Chondrocyte (in vitro differentiated cells): Measurements from ENCODE around the gene MAP7D3. TPM values are rescaled to one million over a fixed set of nuclear protein-coding genes. Genes with fewer than 3 reads are reported as not detected.

Source experiments
- DNase-seq: peaks from one replicate; pipeline ENCODE4 v3.0.0; 2021; ENCODE audit warnings: mixed read lengths, low spot score
- H3K27ac Mint-ChIP-seq: one replicate; pipeline ENCODE4 v1.8.0; 2021; ENCODE audit warnings: mild to moderate bottlenecking, moderate library complexity, mixed read lengths; ENCODE audit not compliant: unreplicated experiment
- H3K27me3 Mint-ChIP-seq: 2 replicates; pipeline ENCODE4 v1.8.0; 2021; ENCODE audit warnings: low read depth, mixed read lengths
- H3K36me3 Mint-ChIP-seq: 2 replicates; pipeline ENCODE4 v1.8.0; 2021; ENCODE audit warnings: low read depth, mixed read lengths
- H3K4me1 Mint-ChIP-seq: 2 replicates; pipeline ENCODE4 v1.8.0; 2021; ENCODE audit warnings: low read depth, mild to moderate bottlenecking, mixed read lengths
- H3K4me3 Mint-ChIP-seq: one replicate; pipeline ENCODE4 v1.8.0; 2021; ENCODE audit warnings: mild to moderate bottlenecking, moderate library complexity, mixed read lengths; ENCODE audit not compliant: unreplicated experiment
- H3K9me3 Mint-ChIP-seq: 2 replicates; pipeline ENCODE4 v1.8.0; 2021; ENCODE audit warnings: low read depth, mixed read lengths
- CTCF ChIP-seq: fragments of 200-600 bp; sonication (generic); IDR thresholded peaks from 2 replicates; pipeline ENCODE4 v1.5.0; 2021; ENCODE audit warnings: antibody characterized with exemption, mild to moderate bottlenecking, moderate library complexity
- total RNA-seq: library from RNA; stranded (reverse); gene quantifications from 3 replicates; pipeline ENCODE4 v1.2.1, GENCODE V29; 2021

Gene MAP7D3
- total RNA-seq, 1 donor from 2014 or later, result 48.2 TPM

- peak overlapping the region; percentile 23 for H3K4me3 Mint-ChIP-seq
- H3K9me3 Mint-ChIP-seq, result peaks cover 16% of the 10 kb centered on the region
- peak; percentile 57 for TF ChIP-seq CTCF
- peaks cover 5% of the 10 kb centered on the region for H3K36me3 Mint-ChIP-seq
- peaks cover 95% of the 10 kb centered on the region for H3K4me1 Mint-ChIP-seq
- H3K27ac Mint-ChIP-seq, result peak overlapping the region; percentile 95
- no peak for DNase-seq
- H3K27me3 Mint-ChIP-seq, result no peaks in the 10 kb centered on the region
Measured at GRCh38 chrX:136166221-136166855, 84.9 kb downstream of the MAP7D3 start.

- peak overlapping the region; percentile 95 for H3K27ac Mint-ChIP-seq
- peaks cover 14% of the 10 kb centered on the region for H3K9me3 Mint-ChIP-seq
- peaks cover 94% of the 10 kb centered on the region for H3K4me1 Mint-ChIP-seq
- no peak for DNase-seq
- no peak for TF ChIP-seq CTCF
- no peaks in the 10 kb centered on the region for H3K27me3 Mint-ChIP-seq
- H3K4me3 Mint-ChIP-seq, result no peak overlapping the region
- H3K36me3 Mint-ChIP-seq, result peaks cover 5% of the 10 kb centered on the region
Measured at GRCh38 chrX:136165406-136165805, 85.8 kb downstream of the MAP7D3 start.

- Mint-ChIP-seq H3K36me3 (peaks cover 8% of the 10 kb centered on the region), H3K4me3 (peak overlapping the region; percentile 31), H3K27me3 (no peaks in the 10 kb centered on the region), H3K9me3 (peaks cover 16% of the 10 kb centered on the region), H3K4me1 (peaks cover 90% of the 10 kb centered on the region), H3K27ac (peak overlapping the region; percentile 81)
- TF ChIP-seq CTCF, result no peak
- DNase-seq, result no peak
Measured at GRCh38 chrX:136163689-136164088, 87.5 kb downstream of the MAP7D3 start.

Other genes with a start within 250 kb of the MAP7D3 start
- 744 to 1,032 TPM (median 1,007 TPM) in 3 replicates for gene FHL1, start 103.9 kb downstream of the MAP7D3 start, total RNA-seq
- 0.24 to 0.36 TPM (median 0.30 TPM) in 3 replicates for gene ADGRG4, start 49.6 kb upstream of the MAP7D3 start, total RNA-seq
- not detected in 3 replicates for gene BRS3, start 236.5 kb upstream of the MAP7D3 start, total RNA-seq
- 28.5 to 39.3 TPM (median 29.4 TPM) in 3 replicates for gene HTATSF1, start 246.2 kb upstream of the MAP7D3 start, total RNA-seq